SK-N-SH treated with all-trans-retinoic acid at 6 μM for 48 hours (cell line): Measurements from ENCODE around the gene AFF1.

Source experiments
- ATAC-seq: fragments of 200-7000 bp; cut with Tn5 transposase; 3 replicates; pipeline ENCODE4 v1.9.1; 2020; ENCODE audit warnings: mild to moderate bottlenecking, moderate library complexity
- ARNTL ChIP-seq: fragments of 450-650 bp; formaldehyde crosslinking; IDR thresholded peaks from 2 replicates; pipeline ENCODE4 v1.5.0; 2020; ENCODE audit warnings: low read depth, mild to moderate bottlenecking, moderate library complexity, borderline replicate concordance
- CREB5 ChIP-seq: fragments of 250-450 bp; sonication (Bioruptor Pico); IDR thresholded peaks from 2 replicates; pipeline ENCODE4 v1.5.1; 2020; ENCODE audit warnings: low read depth, mild to moderate bottlenecking, moderate library complexity
- CSDC2 ChIP-seq: fragments of 250-450 bp; sonication (Bioruptor Pico); IDR thresholded peaks from 2 replicates; pipeline ENCODE4 v1.5.0; 2020; ENCODE audit warnings: mild to moderate bottlenecking, moderate library complexity
- CSRNP3 ChIP-seq: fragments of 250-450 bp; sonication (Bioruptor Pico); IDR thresholded peaks from 2 replicates; pipeline ENCODE4 v1.5.1; 2021; ENCODE audit warnings: mild to moderate bottlenecking, moderate library complexity
- ESRRG ChIP-seq: fragments of 250-450 bp; sonication (Bioruptor Pico); IDR thresholded peaks from 2 replicates; pipeline ENCODE4 v1.6.1; 2021; ENCODE audit warnings: mild to moderate bottlenecking
- GLIS3 ChIP-seq: fragments of 250-450 bp; sonication (Bioruptor Pico); IDR thresholded peaks from 2 replicates; pipeline ENCODE4 v1.5.0; 2020; ENCODE audit warnings: mild to moderate bottlenecking, moderate library complexity
- ISL1 ChIP-seq: fragments of 250-450 bp; sonication (Bioruptor Pico); IDR thresholded peaks from 2 replicates; pipeline ENCODE4 v2.1.2; 2022; ENCODE audit warnings: mild to moderate bottlenecking, moderate library complexity
- OSR1 ChIP-seq: fragments of 250-450 bp; sonication (Bioruptor Pico); IDR thresholded peaks from 2 replicates; pipeline ENCODE4 v1.8.0; 2022; ENCODE audit warnings: moderate library complexity, mild to moderate bottlenecking, inconsistent platforms
- PATZ1 ChIP-seq: fragments of 250-450 bp; sonication (Bioruptor Pico); IDR thresholded peaks from 2 replicates; pipeline ENCODE4 v1.8.0; 2020; ENCODE audit warnings: mild to moderate bottlenecking, moderate library complexity, borderline replicate concordance
- POU6F1 ChIP-seq: fragments of 250-450 bp; sonication (Bioruptor Pico); IDR thresholded peaks from 2 replicates; pipeline ENCODE4 v1.8.0; 2021; ENCODE audit warnings: low read depth, mild to moderate bottlenecking, moderate library complexity, borderline replicate concordance
- PPARA ChIP-seq: fragments of 250-450 bp; sonication (Bioruptor Pico); IDR thresholded peaks from 2 replicates; pipeline ENCODE4 v1.5.0; 2020; ENCODE audit warnings: mild to moderate bottlenecking, borderline replicate concordance
- RARB ChIP-seq: fragments of 250-450 bp; sonication (Bioruptor Pico); IDR thresholded peaks from 2 replicates; pipeline ENCODE4 v1.8.0; 2021; ENCODE audit warnings: mild to moderate bottlenecking, moderate library complexity
- SNAI2 ChIP-seq: fragments of 250-450 bp; sonication (Bioruptor Pico); IDR thresholded peaks from 2 replicates; pipeline ENCODE4 v1.5.0; 2020; ENCODE audit warnings: mild to moderate bottlenecking, moderate library complexity
- TCF4 ChIP-seq: fragments of 250-450 bp; sonication (Bioruptor Pico); IDR thresholded peaks from 2 replicates; pipeline ENCODE4 v1.8.0; 2021; ENCODE audit warnings: mild to moderate bottlenecking, moderate library complexity, borderline replicate concordance
- ZC3H10 ChIP-seq: fragments of 250-450 bp; sonication (Bioruptor Pico); IDR thresholded peaks from 2 replicates; pipeline ENCODE4 v1.5.1; 2021; ENCODE audit warnings: mild to moderate bottlenecking, moderate library complexity
- ZFP3 ChIP-seq: fragments of 250-450 bp; sonication (Bioruptor Pico); IDR thresholded peaks from 2 replicates; pipeline ENCODE4 v1.5.0; 2020; ENCODE audit warnings: mild to moderate bottlenecking, moderate library complexity
- ZFP30 ChIP-seq: fragments of 450-650 bp; formaldehyde crosslinking; IDR thresholded peaks from 2 replicates; pipeline ENCODE4 v1.5.0; 2022; ENCODE audit warnings: mild to moderate bottlenecking, moderate library complexity
- ZNF565 ChIP-seq: fragments of 450-650 bp; formaldehyde crosslinking; conservative IDR thresholded peaks from 2 replicates; pipeline ENCODE4 v1.5.0; 2020; ENCODE audit warnings: low read depth, mild to moderate bottlenecking, moderate library complexity
- ZNF70 ChIP-seq: fragments of 450-650 bp; formaldehyde crosslinking; IDR thresholded peaks from 2 replicates; pipeline ENCODE4 v1.5.0; 2020; ENCODE audit warnings: mild to moderate bottlenecking, moderate library complexity
- ZNF8 ChIP-seq: fragments of 450-650 bp; formaldehyde crosslinking; IDR thresholded peaks from 2 replicates; pipeline ENCODE4 v1.5.0; 2020; ENCODE audit warnings: mild to moderate bottlenecking, moderate library complexity

AFF1 gene

GRCh38 chr4:87024201-87024600, 89.4 kb downstream of the AFF1 start:
- ATAC-seq: no peak

GRCh38 chr4:87025023-87025613, 90.3 kb downstream of the AFF1 start:
- ATAC-seq: peak; percentile 21; the same call in 1 of the 3 replicates
- TF ChIP-seq TCF4 (CRISPR knock-in tag) (no peak), POU6F1 (CRISPR knock-in tag) (no peak), ZC3H10 (CRISPR knock-in tag) (no peak), SNAI2 (CRISPR knock-in tag) (no peak), ZNF8 (CRISPR knock-in tag) (no peak), ZNF565 (CRISPR knock-in tag) (no peak), ARNTL (CRISPR knock-in tag) (no peak), CREB5 (CRISPR knock-in tag) (no peak), ISL1 (no peak), OSR1 (CRISPR knock-in tag) (no peak), PATZ1 (no peak), ZNF70 (CRISPR knock-in tag) (no peak), ESRRG (no peak), ZFP30 (no peak), CSDC2 (no peak)

More at GRCh38 chr4:87024201-87024600, 89.4 kb downstream of the AFF1 start:
- TF ChIP-seq ZNF8 (CRISPR knock-in tag): no peak
- no peak for TF ChIP-seq ARNTL (CRISPR knock-in tag)
- TF ChIP-seq SNAI2 (CRISPR knock-in tag): no peak
- TF ChIP-seq CSRNP3 (CRISPR knock-in tag): no peak
- no peak for TF ChIP-seq CREB5 (CRISPR knock-in tag)
- TF ChIP-seq PPARA: no peak
- TF ChIP-seq ZFP3: no peak
- no peak for TF ChIP-seq ZFP30
- TF ChIP-seq GLIS3: no peak
- no peak for TF ChIP-seq ISL1
- no peak for TF ChIP-seq PATZ1
- no peak for TF ChIP-seq ESRRG
- no peak for TF ChIP-seq RARB (CRISPR knock-in tag)
- TF ChIP-seq ZNF70 (CRISPR knock-in tag): no peak
- TF ChIP-seq POU6F1 (CRISPR knock-in tag): no peak
- no peak for TF ChIP-seq CSDC2
- no peak for TF ChIP-seq TCF4 (CRISPR knock-in tag)
- TF ChIP-seq OSR1 (CRISPR knock-in tag): no peak
- TF ChIP-seq, all 23 proteins: peak for 0
